Neutrophil (primary cell): ENCODE data around the gene SAXO2.
"Not testable (repeated sequence)": the region's sequence is repeated elsewhere in the genome, so short reads cannot be mapped to it uniquely, and the experiment has no call there.

Experiments
- H3K27ac ChIP-seq: fragments of 200-600 bp; sonication (generic); 2 replicates; pipeline ENCODE4 v1.5.1; 2016; ENCODE audit warnings: mild to moderate bottlenecking, moderate library complexity
- H3K27me3 ChIP-seq: fragments of 200-600 bp; sonication (generic); 2 replicates; pipeline ENCODE4 v1.6.0; 2016; ENCODE audit warnings: mild to moderate bottlenecking
- H3K36me3 ChIP-seq: fragments of 200-600 bp; sonication (generic); 2 replicates; pipeline ENCODE4 v1.5.1; 2017
- H3K4me1 ChIP-seq, 2 experiments: fragments of 200-600 bp in 1 of 2; sonication (generic) in 1 of 2; 1 replicate in 1 of 2; 2 replicates in 1 of 2; pipeline versions ENCODE4 v1.5.1 to v1.6.1; 2013 to 2016; ENCODE audit warnings: low read depth in 1 of 2, low read length in 1 of 2, mild to moderate bottlenecking in 1 of 2, moderate library complexity in 1 of 2; ENCODE audit not compliant: control insufficient read depth in 1 of 2, insufficient read depth in 1 of 2
- H3K4me3 ChIP-seq, 2 experiments: fragments of 200-600 bp in 1 of 2; sonication (generic) in 1 of 2; 1 replicate in 1 of 2; 2 replicates in 1 of 2; pipeline ENCODE4 v1.5.1; 2013 to 2016; ENCODE audit warnings: low read depth in 1 of 2, low read length in 1 of 2, mild to moderate bottlenecking in 1 of 2, moderate library complexity in 1 of 2
- H3K9me3 ChIP-seq: fragments of 200-600 bp; sonication (generic); 2 replicates; pipeline ENCODE4 v1.5.1; 2016
- TF ChIP-seq, protein P1 (sequence below): fragments of 200-600 bp; sonication (generic); IDR thresholded peaks from 2 replicates; pipeline ENCODE4 v1.5.1; 2016; ENCODE audit warnings: antibody characterized with exemption

The SAXO2 gene

DNA sequence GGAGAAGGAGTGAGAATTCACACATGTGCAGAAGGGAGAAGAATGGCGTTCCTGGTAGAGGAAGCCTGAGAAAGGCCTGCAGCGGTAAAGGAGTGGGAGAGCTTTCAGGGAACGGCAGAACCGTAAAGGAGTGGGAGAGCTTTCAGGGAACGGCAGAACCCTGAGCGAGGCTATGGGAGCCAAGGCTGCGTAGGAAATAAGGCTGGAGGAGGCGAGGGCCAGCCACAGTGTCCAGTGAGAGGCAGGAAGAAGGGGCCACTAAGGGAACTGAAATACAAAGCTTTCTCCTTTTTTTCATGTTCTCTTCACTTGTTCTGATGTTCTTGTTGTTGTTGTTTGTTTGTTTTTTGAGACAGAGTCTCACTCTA, 45.1 kb downstream of the SAXO2 start:
- Histone ChIP-seq H3K9me3 (no peaks in the 10 kb centered on the region), H3K27me3 (no peaks in the 10 kb centered on the region), H3K4me3 (no peak overlapping the region), H3K36me3 (no peaks in the 10 kb centered on the region), H3K27ac (no peak overlapping the region), H3K4me1 (no peaks in the 10 kb centered on the region)
- TF ChIP-seq, protein P1, sequence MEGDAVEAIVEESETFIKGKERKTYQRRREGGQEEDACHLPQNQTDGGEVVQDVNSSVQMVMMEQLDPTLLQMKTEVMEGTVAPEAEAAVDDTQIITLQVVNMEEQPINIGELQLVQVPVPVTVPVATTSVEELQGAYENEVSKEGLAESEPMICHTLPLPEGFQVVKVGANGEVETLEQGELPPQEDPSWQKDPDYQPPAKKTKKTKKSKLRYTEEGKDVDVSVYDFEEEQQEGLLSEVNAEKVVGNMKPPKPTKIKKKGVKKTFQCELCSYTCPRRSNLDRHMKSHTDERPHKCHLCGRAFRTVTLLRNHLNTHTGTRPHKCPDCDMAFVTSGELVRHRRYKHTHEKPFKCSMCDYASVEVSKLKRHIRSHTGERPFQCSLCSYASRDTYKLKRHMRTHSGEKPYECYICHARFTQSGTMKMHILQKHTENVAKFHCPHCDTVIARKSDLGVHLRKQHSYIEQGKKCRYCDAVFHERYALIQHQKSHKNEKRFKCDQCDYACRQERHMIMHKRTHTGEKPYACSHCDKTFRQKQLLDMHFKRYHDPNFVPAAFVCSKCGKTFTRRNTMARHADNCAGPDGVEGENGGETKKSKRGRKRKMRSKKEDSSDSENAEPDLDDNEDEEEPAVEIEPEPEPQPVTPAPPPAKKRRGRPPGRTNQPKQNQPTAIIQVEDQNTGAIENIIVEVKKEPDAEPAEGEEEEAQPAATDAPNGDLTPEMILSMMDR, result no peak

DNA sequence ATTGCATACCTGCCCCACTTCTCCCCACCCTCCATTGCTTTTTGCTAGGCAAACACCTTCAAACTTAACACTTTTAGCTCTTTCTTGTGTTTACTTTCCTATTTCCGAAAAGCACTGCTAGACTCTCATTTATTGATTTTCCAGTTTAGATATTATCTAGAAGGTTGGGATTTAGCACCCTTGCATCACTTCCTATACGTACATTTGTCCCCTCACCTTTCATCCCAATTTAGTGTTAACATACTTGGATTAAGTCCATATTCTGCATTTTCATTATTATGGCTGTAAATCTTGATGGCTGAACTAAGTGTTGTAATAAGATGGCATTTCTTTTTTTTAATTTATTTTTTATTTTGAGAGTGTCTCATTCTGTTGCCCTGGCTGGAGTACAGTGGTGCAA, 47.2 kb downstream of the SAXO2 start:
- Histone ChIP-seq H3K27ac (no peak overlapping the region), H3K4me1 (no peaks in the 10 kb centered on the region), H3K27me3 (no peaks in the 10 kb centered on the region), H3K9me3 (no peaks in the 10 kb centered on the region), H3K4me3 (no peak overlapping the region), H3K36me3 (no peaks in the 10 kb centered on the region)
- TF ChIP-seq, protein P1, result no peak

DNA sequence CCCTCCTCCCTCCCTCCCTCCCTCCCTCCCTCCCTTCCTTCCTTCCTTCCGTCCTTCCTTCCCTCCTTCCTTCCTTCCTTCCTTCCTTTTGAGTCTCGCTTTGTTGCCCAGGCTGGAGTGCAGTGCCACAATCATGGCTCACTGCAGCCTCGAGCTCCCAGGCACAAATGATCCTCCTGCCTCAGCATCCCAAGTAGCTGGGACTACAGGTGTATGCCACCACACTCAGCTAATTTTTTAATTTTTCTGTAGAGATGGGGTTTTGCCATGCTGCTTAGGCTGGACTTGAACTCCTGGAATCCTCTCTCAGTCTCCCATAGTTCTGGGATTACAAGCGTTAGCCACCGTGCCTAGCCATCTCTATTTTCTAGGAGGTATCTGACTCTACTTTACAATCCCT, 48.7 kb downstream of the SAXO2 start:
- H3K4me3 ChIP-seq, H3K27me3 ChIP-seq, H3K27ac ChIP-seq, H3K36me3 ChIP-seq, H3K9me3 ChIP-seq, H3K4me1 ChIP-seq: not testable (repeated sequence)

DNA sequence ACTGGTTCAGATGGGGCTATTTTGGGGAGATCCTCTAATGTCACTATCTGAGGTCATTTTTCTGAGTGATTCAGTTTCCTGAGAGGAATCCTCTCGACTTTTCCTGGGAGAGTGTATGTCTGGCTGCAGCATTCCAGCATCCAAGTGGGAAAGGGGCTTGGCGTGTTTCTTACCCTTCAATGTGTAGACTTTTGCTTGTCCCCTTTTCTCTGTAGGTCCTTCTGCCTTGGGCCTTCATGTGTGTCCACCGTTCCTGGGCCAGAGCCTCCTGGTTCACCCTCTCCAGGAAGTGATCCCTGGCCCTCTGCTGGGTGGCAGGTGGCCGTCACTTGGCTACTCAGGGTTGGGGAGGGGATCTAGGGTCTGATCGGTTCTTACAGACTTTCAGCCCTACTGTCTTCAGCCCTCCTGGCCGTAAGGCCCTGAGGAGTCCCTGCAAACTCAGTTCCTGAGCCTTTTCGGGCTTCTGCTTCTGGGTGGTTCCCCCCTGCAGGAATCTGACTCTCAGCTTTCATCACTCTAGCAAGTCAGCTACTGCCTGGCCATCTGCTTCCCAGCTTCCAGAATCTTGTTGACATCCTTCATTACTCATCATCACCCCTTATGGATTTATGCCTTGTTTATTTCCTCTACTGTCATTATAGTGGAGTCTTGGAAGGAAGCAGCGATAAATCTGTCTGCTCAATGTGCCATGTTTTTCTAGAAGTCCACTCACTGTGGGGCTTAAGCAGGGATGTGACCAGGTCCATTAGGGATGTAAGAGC, 50.1 kb downstream of the SAXO2 start:
- Histone ChIP-seq H3K4me3 (no peak overlapping the region), H3K27me3 (no peaks in the 10 kb centered on the region), H3K4me1 (no peaks in the 10 kb centered on the region), H3K27ac (no peak overlapping the region), H3K36me3 (no peaks in the 10 kb centered on the region), H3K9me3 (no peaks in the 10 kb centered on the region)
- TF ChIP-seq, protein P1, result no peak

- Histone ChIP-seq H3K36me3 (no peaks in the 10 kb centered on the region), H3K9me3 (no peaks in the 10 kb centered on the region)
- TF ChIP-seq, protein P1, result no peak
These were observed 50.8 kb downstream of the SAXO2 start for GRCh38 chr15:82313446-82313845.

DNA sequence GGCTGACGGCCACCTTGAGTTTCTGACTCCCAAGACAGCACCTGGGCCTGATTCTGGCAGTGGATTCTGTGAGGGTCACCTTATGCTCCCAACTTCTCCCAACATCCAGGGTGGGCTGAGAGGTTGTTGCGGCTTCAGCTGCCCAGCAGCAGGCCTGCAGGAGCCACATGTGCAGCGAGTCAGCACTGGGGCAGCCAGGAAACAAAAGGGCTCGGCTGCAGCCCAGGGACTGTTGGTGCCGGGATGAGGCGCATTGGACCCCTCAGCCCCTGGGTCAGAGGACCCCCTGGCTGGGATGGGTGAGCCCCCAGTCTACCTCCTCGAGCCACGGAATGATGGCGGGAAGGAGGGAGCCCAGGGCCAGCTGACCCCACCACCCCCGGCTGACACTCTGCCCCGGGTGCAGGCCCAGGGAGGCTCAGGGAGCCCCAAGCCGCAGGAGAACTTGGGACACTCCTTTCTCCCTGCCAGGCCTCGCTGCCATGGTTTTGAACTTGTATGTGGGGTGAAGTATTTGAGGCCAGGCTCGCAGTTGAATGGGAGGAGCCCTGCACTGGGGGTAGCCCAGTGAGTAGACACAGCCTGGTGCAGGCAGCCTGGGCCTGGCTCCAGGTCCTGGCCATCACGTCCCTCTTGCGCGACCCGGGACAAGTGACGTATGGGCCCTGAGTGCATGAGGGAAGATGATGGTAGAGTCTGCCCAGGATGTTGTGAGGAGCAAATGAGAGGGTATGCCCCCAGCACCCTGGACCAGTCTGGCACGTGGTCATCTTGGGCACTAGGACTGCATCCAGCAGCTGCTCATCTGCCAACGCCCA, 51.5 kb downstream of the SAXO2 start:
- H3K4me1 ChIP-seq, H3K27ac ChIP-seq, H3K9me3 ChIP-seq, H3K27me3 ChIP-seq, H3K4me3 ChIP-seq, H3K36me3 ChIP-seq: not testable (repeated sequence)

More at GRCh38 chr15:82313446-82313845, 50.8 kb downstream of the SAXO2 start:
- H3K27me3 ChIP-seq, result no peaks in the 10 kb centered on the region
- H3K27ac ChIP-seq, result no peak overlapping the region
- H3K4me3 ChIP-seq, result no peak overlapping the region
- no peaks in the 10 kb centered on the region for H3K4me1 ChIP-seq
